ENCODE data around the gene DYNLT1. TPM values are rescaled to one million over a fixed set of nuclear protein-coding genes. Genes with fewer than 3 reads are reported as not detected.

DYNLT1 gene
- total RNA-seq, 1 donor from 2014 or later, result 118 TPM

GRCh38 chr6:158629367-158630221, 14.9 kb downstream of the DYNLT1 start:
- no peak for TF ChIP-seq CTCF (conservative IDR thresholded peaks at IDR 0.05)
- H3K4me3 Mint-ChIP-seq, result no peak overlapping the region
- H3K36me3 Mint-ChIP-seq (ENCODE audit: low read depth), result peaks cover 26% of the 10 kb centered on the region
- H3K27ac Mint-ChIP-seq (ENCODE audit: unreplicated experiment), result peak overlapping the region; percentile 3
- peaks cover 4% of the 10 kb centered on the region for H3K4me1 Mint-ChIP-seq
- DNase-seq (ENCODE audit: low read depth, low spot score), result no peak
- H3K27me3 Mint-ChIP-seq (ENCODE audit: low read depth), result no peaks in the 10 kb centered on the region
- no peaks in the 10 kb centered on the region for H3K9me3 Mint-ChIP-seq

GRCh38 chr6:158628542-158628941, 16.0 kb downstream of the DYNLT1 start:
- Mint-ChIP-seq H3K27me3 (ENCODE audit: low read depth) (no peaks in the 10 kb centered on the region), H3K4me3 (no peak overlapping the region), H3K4me1 (peaks cover 4% of the 10 kb centered on the region), H3K27ac (ENCODE audit: unreplicated experiment) (no peak overlapping the region), H3K36me3 (ENCODE audit: low read depth) (peaks cover 26% of the 10 kb centered on the region), H3K9me3 (no peaks in the 10 kb centered on the region)
- no peak for DNase-seq (ENCODE audit: low read depth, low spot score)
- TF ChIP-seq CTCF (conservative IDR thresholded peaks at IDR 0.05), result no peak

- Mint-ChIP-seq H3K4me3 (no peak overlapping the region), H3K9me3 (no peaks in the 10 kb centered on the region), H3K27me3 (ENCODE audit: low read depth) (no peaks in the 10 kb centered on the region), H3K36me3 (ENCODE audit: low read depth) (peaks cover 24% of the 10 kb centered on the region), H3K27ac (ENCODE audit: unreplicated experiment) (peak overlapping the region; percentile 96), H3K4me1 (peaks cover 4% of the 10 kb centered on the region)
- DNase-seq (ENCODE audit: low read depth, low spot score), result no peak
- no peak for TF ChIP-seq CTCF (conservative IDR thresholded peaks at IDR 0.05)
These were observed 16.7 kb downstream of the DYNLT1 start for GRCh38 chr6:158627940-158628211.

- H3K9me3 Mint-ChIP-seq, result no peaks in the 10 kb centered on the region
- no peak overlapping the region for H3K4me3 Mint-ChIP-seq
- H3K27ac Mint-ChIP-seq (ENCODE audit: unreplicated experiment), result peak overlapping the region; percentile 96
- no peak for TF ChIP-seq CTCF (conservative IDR thresholded peaks at IDR 0.05)
- H3K27me3 Mint-ChIP-seq (ENCODE audit: low read depth), result no peaks in the 10 kb centered on the region
- no peak for DNase-seq (ENCODE audit: low read depth, low spot score)
- H3K36me3 Mint-ChIP-seq (ENCODE audit: low read depth), result peaks cover 22% of the 10 kb centered on the region
- peaks cover 4% of the 10 kb centered on the region for H3K4me1 Mint-ChIP-seq
These were observed 17.2 kb downstream of the DYNLT1 start for GRCh38 chr6:158627168-158627939.

GRCh38 chr6:158626360-158627167, 18.0 kb downstream of the DYNLT1 start:
- no peak overlapping the region for H3K4me3 Mint-ChIP-seq
- peaks cover 4% of the 10 kb centered on the region for H3K4me1 Mint-ChIP-seq
- DNase-seq (ENCODE audit: low read depth, low spot score), result no peak
- peaks cover 18% of the 10 kb centered on the region for H3K36me3 Mint-ChIP-seq (ENCODE audit: low read depth)
- no peak for TF ChIP-seq CTCF (conservative IDR thresholded peaks at IDR 0.05)
- H3K9me3 Mint-ChIP-seq, result no peaks in the 10 kb centered on the region
- H3K27me3 Mint-ChIP-seq (ENCODE audit: low read depth), result no peaks in the 10 kb centered on the region
- H3K27ac Mint-ChIP-seq (ENCODE audit: unreplicated experiment), result no peak overlapping the region

Data from neural crest cell (in vitro differentiated cells).